ENCODE results near the gene TBC1D19.

The TBC1D19 gene

DNA sequence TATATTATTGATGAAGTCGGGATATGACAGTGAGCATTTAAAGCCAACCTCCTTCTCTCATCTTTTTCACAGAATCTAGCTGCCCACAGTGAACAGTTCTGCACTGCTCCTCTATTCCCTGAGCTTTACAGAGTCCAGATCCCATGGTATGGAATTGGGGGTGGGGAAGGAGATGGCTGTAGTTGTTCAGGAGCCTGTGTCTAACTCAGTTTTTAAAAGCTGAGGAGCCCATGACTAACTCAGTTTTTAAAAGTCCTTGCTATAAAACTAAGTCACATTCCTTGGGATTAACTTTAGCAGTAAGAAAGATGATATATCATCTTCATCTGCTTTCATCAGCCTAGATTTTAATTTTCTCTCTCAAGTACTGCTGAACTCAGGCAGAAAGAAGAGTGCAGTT, 180.3 kb downstream of the TBC1D19 start:
- no peak for TF ChIP-seq POLR2AphosphoS5 (IDR thresholded peaks at IDR 0.05; ENCODE audit: low read depth, low read length)

DNA sequence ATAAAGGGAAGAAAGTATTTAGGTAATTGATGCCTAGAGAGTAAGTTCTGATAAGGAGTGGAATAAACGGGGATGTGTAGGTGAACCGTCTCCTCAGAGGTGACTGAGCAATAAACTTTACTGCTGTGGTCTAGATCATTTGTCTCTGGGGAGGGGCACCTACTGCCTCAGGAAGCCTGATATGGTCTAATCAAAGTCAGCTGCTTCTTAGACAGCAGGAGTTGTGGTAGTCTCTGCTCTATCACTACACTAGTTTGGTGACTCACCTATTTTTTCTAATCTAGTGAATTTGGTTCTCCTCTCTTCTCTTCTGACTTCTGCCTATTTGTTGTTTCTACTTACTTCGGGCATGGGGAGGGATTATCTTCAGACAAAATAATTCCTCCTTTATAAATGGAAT, 181.6 kb downstream of the TBC1D19 start:
- TF ChIP-seq SIN3A (IDR thresholded peaks at IDR 0.05; ENCODE audit: borderline replicate concordance, insufficient read depth, low read length) (no peak), TAF1 (IDR thresholded peaks at IDR 0.05; ENCODE audit: borderline replicate concordance, insufficient read depth, low read length) (no peak), POLR2AphosphoS5 (IDR thresholded peaks at IDR 0.05; ENCODE audit: low read depth, low read length) (no peak), FOXP2 (optimal IDR thresholded peaks at IDR 0.05; ENCODE audit: borderline replicate concordance, extremely low read depth, extremely low read length, insufficient read depth) (no peak)
- TF ChIP-seq, protein P1, sequence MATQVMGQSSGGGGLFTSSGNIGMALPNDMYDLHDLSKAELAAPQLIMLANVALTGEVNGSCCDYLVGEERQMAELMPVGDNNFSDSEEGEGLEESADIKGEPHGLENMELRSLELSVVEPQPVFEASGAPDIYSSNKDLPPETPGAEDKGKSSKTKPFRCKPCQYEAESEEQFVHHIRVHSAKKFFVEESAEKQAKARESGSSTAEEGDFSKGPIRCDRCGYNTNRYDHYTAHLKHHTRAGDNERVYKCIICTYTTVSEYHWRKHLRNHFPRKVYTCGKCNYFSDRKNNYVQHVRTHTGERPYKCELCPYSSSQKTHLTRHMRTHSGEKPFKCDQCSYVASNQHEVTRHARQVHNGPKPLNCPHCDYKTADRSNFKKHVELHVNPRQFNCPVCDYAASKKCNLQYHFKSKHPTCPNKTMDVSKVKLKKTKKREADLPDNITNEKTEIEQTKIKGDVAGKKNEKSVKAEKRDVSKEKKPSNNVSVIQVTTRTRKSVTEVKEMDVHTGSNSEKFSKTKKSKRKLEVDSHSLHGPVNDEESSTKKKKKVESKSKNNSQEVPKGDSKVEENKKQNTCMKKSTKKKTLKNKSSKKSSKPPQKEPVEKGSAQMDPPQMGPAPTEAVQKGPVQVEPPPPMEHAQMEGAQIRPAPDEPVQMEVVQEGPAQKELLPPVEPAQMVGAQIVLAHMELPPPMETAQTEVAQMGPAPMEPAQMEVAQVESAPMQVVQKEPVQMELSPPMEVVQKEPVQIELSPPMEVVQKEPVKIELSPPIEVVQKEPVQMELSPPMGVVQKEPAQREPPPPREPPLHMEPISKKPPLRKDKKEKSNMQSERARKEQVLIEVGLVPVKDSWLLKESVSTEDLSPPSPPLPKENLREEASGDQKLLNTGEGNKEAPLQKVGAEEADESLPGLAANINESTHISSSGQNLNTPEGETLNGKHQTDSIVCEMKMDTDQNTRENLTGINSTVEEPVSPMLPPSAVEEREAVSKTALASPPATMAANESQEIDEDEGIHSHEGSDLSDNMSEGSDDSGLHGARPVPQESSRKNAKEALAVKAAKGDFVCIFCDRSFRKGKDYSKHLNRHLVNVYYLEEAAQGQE (IDR thresholded peaks at IDR 0.05; ENCODE audit: insufficient read depth in 1 of 2, low read depth in 2 of 2, low read length in 2 of 2), result no peak

DNA sequence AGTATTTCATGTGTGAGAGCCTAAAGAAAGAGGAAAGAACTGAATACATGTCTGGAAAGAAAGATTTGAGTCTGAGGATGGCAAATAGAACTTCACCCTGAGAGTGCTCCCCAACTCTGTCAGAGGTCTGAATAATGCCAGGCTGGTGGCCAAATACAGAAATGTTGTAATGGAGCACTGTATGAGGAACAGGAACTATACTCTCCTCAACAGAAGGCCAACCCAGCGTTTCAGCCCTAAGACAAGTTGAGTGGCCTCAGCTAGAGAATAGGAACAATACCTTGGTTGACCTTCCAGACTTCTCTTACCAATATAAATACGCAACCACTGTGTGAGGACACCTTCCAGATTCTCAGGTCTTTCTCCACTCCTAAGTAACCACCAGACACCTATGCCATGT, 182.3 kb downstream of the TBC1D19 start:
- TF ChIP-seq TAF1 (IDR thresholded peaks at IDR 0.05; ENCODE audit: borderline replicate concordance, insufficient read depth, low read length), result no peak
- TF ChIP-seq FOXP2 (optimal IDR thresholded peaks at IDR 0.05; ENCODE audit: borderline replicate concordance, extremely low read depth, extremely low read length, insufficient read depth), result no peak
- TF ChIP-seq SIN3A (IDR thresholded peaks at IDR 0.05; ENCODE audit: borderline replicate concordance, insufficient read depth, low read length), result no peak
- TF ChIP-seq, protein P1 (IDR thresholded peaks at IDR 0.05; ENCODE audit: insufficient read depth in 1 of 2, low read depth in 2 of 2, low read length in 2 of 2), result no peak
- TF ChIP-seq POLR2AphosphoS5 (IDR thresholded peaks at IDR 0.05; ENCODE audit: low read depth, low read length), result no peak

DNA sequence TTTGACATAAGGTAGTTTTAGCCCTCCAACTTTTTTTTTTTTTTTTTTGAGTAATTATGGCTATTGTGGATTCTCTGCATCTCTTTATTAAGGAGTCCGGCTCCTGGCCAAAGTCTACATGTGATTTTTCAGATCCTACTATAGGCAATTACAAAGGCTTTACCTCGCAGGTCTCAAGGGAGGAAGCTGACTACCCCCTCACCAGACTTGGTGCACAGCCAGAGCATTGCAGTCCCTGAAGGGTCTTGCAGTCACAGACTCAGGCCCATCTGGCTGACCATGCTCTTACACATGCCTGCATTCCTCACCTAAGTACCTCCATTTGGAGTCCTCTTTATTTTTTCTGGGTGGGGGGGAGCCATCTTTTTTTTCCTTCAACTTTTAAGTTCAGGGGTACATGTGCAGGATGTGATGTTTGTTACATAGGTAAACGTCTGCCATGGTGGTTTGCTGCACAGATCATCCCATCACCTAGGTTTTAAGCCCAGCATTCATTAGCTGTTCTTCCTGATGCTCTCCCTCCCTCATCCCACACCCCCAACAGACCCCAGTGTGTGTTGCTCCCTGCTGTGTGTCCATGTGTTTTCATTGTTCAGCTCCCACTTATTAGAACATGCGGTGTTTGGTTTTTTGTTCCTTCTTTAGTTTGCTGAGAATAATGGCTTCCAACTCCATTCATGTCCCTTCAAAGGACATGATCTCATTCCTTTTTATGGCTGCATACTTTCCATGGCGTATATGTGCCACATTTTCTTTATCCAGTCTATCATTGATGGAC, 188.4 kb downstream of the TBC1D19 start:
- TF ChIP-seq TAF1 (IDR thresholded peaks at IDR 0.05; ENCODE audit: borderline replicate concordance, insufficient read depth, low read length) (no peak), POLR2AphosphoS5 (IDR thresholded peaks at IDR 0.05; ENCODE audit: low read depth, low read length) (no peak), FOXP2 (optimal IDR thresholded peaks at IDR 0.05; ENCODE audit: borderline replicate concordance, extremely low read depth, extremely low read length, insufficient read depth) (no peak), SIN3A (IDR thresholded peaks at IDR 0.05; ENCODE audit: borderline replicate concordance, insufficient read depth, low read length) (no peak)
- TF ChIP-seq, protein P1 (IDR thresholded peaks at IDR 0.05; ENCODE audit: insufficient read depth in 1 of 2, low read depth in 2 of 2, low read length in 2 of 2), result no peak

DNA sequence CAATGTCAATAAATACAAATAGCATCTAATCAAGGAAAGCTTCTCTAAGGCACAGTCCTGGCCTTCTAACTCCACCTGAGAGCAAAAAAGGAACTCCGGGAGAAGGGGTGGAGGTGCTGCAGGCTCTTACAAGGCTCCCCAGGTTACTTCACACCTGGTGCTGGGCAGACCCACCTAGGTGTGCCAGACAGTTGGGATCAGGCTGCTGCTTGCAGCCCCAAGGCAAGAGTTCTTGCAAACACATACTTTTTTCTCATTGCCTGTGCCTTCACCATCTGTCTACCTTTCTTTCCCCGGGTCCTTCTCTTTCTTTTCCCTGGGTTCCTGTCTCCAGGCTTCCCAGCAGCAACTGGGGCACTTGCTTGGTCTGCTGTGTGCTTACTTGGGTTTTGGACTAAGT, 195.3 kb downstream of the TBC1D19 start:
- TF ChIP-seq, protein P1 (IDR thresholded peaks at IDR 0.05; ENCODE audit: insufficient read depth in 1 of 2, low read depth in 2 of 2, low read length in 2 of 2), result no peak
- TF ChIP-seq SIN3A (IDR thresholded peaks at IDR 0.05; ENCODE audit: borderline replicate concordance, insufficient read depth, low read length) (no peak), TAF1 (IDR thresholded peaks at IDR 0.05; ENCODE audit: borderline replicate concordance, insufficient read depth, low read length) (no peak), POLR2AphosphoS5 (IDR thresholded peaks at IDR 0.05; ENCODE audit: low read depth, low read length) (no peak), FOXP2 (optimal IDR thresholded peaks at IDR 0.05; ENCODE audit: borderline replicate concordance, extremely low read depth, extremely low read length, insufficient read depth) (no peak)

All from PFSK-1 (cell line).